ENCODE measurements around the gene STARD13.

DNA sequence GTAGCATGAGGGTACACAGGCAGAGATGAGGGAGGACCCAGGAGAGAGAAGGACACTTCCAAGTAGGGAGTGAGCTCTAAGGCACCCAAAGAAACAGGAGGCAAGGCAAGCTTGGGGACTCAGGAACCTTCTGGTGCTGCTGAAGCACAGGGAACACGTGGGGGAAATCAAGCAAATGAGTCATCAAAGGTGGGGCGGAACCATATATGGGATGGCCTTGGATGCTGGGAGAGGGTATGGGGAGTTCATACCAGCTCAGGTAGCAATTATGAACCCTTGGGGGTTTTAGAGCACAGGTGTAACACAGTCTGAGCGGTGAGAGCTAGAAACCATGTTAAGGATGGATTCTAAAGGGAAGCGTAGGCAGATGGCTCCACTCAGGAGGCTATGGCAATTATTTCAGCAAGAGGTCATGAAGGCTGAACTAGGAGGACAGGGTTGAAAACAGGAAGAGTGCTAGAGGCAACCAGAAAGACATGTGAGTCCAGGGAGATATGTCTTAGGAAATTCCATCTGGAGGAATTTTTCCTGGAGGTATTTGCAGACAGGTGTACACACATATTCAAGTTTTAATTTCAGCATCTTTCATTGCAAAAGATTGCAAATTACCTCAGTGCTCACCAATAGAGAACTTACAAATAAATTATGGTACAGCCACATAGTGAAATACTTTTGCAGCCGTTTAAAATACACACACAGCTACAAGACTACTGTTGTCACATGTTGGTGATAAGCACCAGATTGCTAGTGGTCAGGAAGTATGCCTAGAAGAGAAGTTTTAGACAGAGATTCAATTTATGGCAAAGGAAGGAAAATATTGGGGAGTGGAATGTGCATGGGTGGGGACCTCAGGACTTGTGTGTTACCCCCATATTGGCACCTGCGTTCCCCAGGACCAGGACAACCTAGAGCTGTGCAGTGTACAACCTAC lies 77.0 kb downstream of the STARD13 start:
- TF ChIP-seq CTCF (IDR thresholded peaks at IDR 0.05; ENCODE audit: low read depth, low read length, missing input control) (no peak), EGR1 (IDR thresholded peaks at IDR 0.05; ENCODE audit: low read depth in 2 of 2) (no peak), SP1 (IDR thresholded peaks at IDR 0.05) (no peak), NR2F2 (IDR thresholded peaks at IDR 0.05) (no peak), YY1 (IDR thresholded peaks at IDR 0.05) (no peak), RAD21 (IDR thresholded peaks at IDR 0.05) (no peak)
- TF ChIP-seq, protein P1, sequence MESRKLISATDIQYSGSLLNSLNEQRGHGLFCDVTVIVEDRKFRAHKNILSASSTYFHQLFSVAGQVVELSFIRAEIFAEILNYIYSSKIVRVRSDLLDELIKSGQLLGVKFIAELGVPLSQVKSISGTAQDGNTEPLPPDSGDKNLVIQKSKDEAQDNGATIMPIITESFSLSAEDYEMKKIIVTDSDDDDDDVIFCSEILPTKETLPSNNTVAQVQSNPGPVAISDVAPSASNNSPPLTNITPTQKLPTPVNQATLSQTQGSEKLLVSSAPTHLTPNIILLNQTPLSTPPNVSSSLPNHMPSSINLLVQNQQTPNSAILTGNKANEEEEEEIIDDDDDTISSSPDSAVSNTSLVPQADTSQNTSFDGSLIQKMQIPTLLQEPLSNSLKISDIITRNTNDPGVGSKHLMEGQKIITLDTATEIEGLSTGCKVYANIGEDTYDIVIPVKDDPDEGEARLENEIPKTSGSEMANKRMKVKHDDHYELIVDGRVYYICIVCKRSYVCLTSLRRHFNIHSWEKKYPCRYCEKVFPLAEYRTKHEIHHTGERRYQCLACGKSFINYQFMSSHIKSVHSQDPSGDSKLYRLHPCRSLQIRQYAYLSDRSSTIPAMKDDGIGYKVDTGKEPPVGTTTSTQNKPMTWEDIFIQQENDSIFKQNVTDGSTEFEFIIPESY (IDR thresholded peaks at IDR 0.05): no peak

Measured in liver (tissue), 3 donors.